Prostate gland (tissue), 2 donors: ENCODE results near the gene HOXA10.

Source experiments
- CTCF ChIP-seq, 4 experiments: fragments of 200-600 bp in 2 of 4; fragments of 450-650 bp in 2 of 4; sonication (generic) in 2 of 4; IDR thresholded peaks; 1 replicate in 3 of 4; 2 replicates in 1 of 4; pipeline ENCODE4 v1.5.1; 2016 to 2019; ENCODE audit warnings: antibody characterized with exemption in 4 of 4, mild to moderate bottlenecking in 2 of 4, moderate library complexity in 2 of 4
- POLR2A ChIP-seq: fragments of 450-650 bp; IDR thresholded peaks from one replicate; pipeline ENCODE4 v1.6.1; 2016; ENCODE audit warnings: antibody characterized with exemption, mild to moderate bottlenecking
- POLR2AphosphoS5 ChIP-seq: sonication (generic); formaldehyde crosslinking; IDR thresholded peaks from one replicate; pipeline ENCODE4 v1.6.1; 2017; ENCODE audit warnings: antibody characterized with exemption

- TF ChIP-seq CTCF (IDR thresholded peaks at IDR 0.05) (no peak), POLR2AphosphoS5 (no peak), POLR2A (no peak)
Observed at GRCh38 chr7:27198138-27198841, 24.2 kb upstream of the HOXA10 start.
